HL-60 (cell line): Measurements from ENCODE around the gene GSTO1.

Source experiments
- TF ChIP-seq, protein P1 (sequence below): IDR thresholded peaks from one replicate; pipeline ENCODE4 v1.5.1; 2011; ENCODE audit warnings: low read length, control low read depth, inconsistent platforms; ENCODE audit not compliant: insufficient read depth
- TF ChIP-seq, protein P2 (sequence below): IDR thresholded peaks from 2 replicates; pipeline ENCODE4 v1.6.1; 2012; ENCODE audit warnings: low read depth; ENCODE audit not compliant: insufficient replicate concordance

DNA sequence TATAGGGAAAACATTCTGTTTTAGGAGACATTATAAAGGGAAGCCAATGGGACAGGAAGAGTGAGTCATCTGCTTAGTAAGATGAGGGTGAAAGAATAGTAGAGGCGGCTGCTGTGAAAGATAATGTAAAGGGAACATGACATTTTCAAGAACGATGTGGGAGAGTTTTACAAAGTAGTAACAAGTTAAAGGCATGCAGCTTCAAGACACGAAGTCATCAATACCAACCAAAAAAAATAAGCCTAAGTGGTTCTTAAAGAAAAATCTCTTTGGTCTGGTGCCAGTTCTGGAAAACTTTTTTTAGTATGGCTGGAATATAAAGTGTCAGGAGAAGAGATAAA is 6.1 kb downstream of the GSTO1 start:
- TF ChIP-seq, protein P1, sequence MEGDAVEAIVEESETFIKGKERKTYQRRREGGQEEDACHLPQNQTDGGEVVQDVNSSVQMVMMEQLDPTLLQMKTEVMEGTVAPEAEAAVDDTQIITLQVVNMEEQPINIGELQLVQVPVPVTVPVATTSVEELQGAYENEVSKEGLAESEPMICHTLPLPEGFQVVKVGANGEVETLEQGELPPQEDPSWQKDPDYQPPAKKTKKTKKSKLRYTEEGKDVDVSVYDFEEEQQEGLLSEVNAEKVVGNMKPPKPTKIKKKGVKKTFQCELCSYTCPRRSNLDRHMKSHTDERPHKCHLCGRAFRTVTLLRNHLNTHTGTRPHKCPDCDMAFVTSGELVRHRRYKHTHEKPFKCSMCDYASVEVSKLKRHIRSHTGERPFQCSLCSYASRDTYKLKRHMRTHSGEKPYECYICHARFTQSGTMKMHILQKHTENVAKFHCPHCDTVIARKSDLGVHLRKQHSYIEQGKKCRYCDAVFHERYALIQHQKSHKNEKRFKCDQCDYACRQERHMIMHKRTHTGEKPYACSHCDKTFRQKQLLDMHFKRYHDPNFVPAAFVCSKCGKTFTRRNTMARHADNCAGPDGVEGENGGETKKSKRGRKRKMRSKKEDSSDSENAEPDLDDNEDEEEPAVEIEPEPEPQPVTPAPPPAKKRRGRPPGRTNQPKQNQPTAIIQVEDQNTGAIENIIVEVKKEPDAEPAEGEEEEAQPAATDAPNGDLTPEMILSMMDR = no peak
- TF ChIP-seq, protein P2, sequence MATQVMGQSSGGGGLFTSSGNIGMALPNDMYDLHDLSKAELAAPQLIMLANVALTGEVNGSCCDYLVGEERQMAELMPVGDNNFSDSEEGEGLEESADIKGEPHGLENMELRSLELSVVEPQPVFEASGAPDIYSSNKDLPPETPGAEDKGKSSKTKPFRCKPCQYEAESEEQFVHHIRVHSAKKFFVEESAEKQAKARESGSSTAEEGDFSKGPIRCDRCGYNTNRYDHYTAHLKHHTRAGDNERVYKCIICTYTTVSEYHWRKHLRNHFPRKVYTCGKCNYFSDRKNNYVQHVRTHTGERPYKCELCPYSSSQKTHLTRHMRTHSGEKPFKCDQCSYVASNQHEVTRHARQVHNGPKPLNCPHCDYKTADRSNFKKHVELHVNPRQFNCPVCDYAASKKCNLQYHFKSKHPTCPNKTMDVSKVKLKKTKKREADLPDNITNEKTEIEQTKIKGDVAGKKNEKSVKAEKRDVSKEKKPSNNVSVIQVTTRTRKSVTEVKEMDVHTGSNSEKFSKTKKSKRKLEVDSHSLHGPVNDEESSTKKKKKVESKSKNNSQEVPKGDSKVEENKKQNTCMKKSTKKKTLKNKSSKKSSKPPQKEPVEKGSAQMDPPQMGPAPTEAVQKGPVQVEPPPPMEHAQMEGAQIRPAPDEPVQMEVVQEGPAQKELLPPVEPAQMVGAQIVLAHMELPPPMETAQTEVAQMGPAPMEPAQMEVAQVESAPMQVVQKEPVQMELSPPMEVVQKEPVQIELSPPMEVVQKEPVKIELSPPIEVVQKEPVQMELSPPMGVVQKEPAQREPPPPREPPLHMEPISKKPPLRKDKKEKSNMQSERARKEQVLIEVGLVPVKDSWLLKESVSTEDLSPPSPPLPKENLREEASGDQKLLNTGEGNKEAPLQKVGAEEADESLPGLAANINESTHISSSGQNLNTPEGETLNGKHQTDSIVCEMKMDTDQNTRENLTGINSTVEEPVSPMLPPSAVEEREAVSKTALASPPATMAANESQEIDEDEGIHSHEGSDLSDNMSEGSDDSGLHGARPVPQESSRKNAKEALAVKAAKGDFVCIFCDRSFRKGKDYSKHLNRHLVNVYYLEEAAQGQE = no peak
